ENCODE results near the gene GRIK5.

DNA sequence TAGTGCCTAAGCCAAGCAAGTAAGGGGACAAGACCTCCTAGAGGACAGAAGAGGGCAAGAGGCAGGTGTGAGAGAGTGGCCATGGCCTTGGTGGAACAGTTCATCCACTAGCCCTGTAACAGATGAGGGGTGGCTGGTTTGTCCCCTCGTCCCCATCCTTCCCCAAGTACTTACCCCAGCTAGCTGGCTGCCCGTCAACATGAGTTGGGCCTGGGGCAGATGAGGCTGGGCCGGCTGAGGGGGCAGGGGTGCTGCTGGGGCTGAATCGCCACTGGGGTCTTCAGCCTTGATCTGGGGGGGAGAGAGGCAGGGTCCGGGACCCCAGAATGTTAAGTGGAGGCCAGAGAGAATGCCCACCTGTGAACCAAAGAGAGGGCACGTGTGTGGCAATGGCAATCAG is 47.1 kb upstream of the GRIK5 start:
- no peak for TF ChIP-seq POLR2A (IDR thresholded peaks at IDR 0.05; ENCODE audit: low read depth, low read length)
- no peak for TF ChIP-seq POLR2AphosphoS5 (IDR thresholded peaks at IDR 0.05; ENCODE audit: low read depth, low read length)
